ENCODE data around the gene BMERB1.

BMERB1 gene

GRCh38 chr16:15581127-15581815 is 146.9 kb downstream of the BMERB1 start:
- DNase-seq (ENCODE audit: insufficient read length, low spot score) (no peak), FAIRE-seq (no peak)

- FAIRE-seq: no peak
- DNase-seq (ENCODE audit: insufficient read length, low spot score): no peak
These were observed 149.1 kb downstream of the BMERB1 start for GRCh38 chr16:15583526-15583925.

- FAIRE-seq (no peak), DNase-seq (ENCODE audit: insufficient read length, low spot score) (no peak)
These were observed 151.6 kb downstream of the BMERB1 start for GRCh38 chr16:15585956-15586355.

GRCh38 chr16:15586716-15587115 is 152.3 kb downstream of the BMERB1 start:
- FAIRE-seq: no peak
- no peak for DNase-seq (ENCODE audit: insufficient read length, low spot score)

- no peak for FAIRE-seq
- no peak for DNase-seq (ENCODE audit: insufficient read length, low spot score)
These were observed 152.9 kb downstream of the BMERB1 start for GRCh38 chr16:15587152-15587825.

GRCh38 chr16:15592324-15592723 is 157.9 kb downstream of the BMERB1 start:
- DNase-seq (ENCODE audit: insufficient read length, low spot score): no peak
- FAIRE-seq: no peak

GRCh38 chr16:15593235-15593634 is 158.8 kb downstream of the BMERB1 start:
- no peak for FAIRE-seq
- DNase-seq (ENCODE audit: insufficient read length, low spot score): no peak

- FAIRE-seq (no peak), DNase-seq (ENCODE audit: insufficient read length, low spot score) (no peak)
These were observed 160.4 kb downstream of the BMERB1 start for GRCh38 chr16:15594711-15595320.

- no peak for FAIRE-seq
These were observed 162.7 kb downstream of the BMERB1 start for GRCh38 chr16:15597135-15597534.

GRCh38 chr16:15597822-15598647 is 163.6 kb downstream of the BMERB1 start:
- FAIRE-seq: no peak

More at GRCh38 chr16:15597135-15597534, 162.7 kb downstream of the BMERB1 start:
- no peak for DNase-seq (ENCODE audit: insufficient read length, low spot score)

GRCh38 chr16:15598648-15599190 is 164.3 kb downstream of the BMERB1 start:
- FAIRE-seq: no peak
- no peak for DNase-seq (ENCODE audit: insufficient read length, low spot score)

More at GRCh38 chr16:15597822-15598647, 163.6 kb downstream of the BMERB1 start:
- DNase-seq (ENCODE audit: insufficient read length, low spot score): no peak

- no peak for DNase-seq (ENCODE audit: insufficient read length, low spot score)
These were observed 165.1 kb downstream of the BMERB1 start for GRCh38 chr16:15599303-15600070.

GRCh38 chr16:15601212-15601879 is 167.0 kb downstream of the BMERB1 start:
- no peak for FAIRE-seq

More at GRCh38 chr16:15599303-15600070, 165.1 kb downstream of the BMERB1 start:
- no peak for FAIRE-seq

GRCh38 chr16:15602285-15603044 is 168.1 kb downstream of the BMERB1 start:
- FAIRE-seq (no peak), DNase-seq (ENCODE audit: insufficient read length, low spot score) (no peak)

More at GRCh38 chr16:15601212-15601879, 167.0 kb downstream of the BMERB1 start:
- DNase-seq (ENCODE audit: insufficient read length, low spot score): no peak

GRCh38 chr16:15604460-15605440 is 170.4 kb downstream of the BMERB1 start:
- no peak for FAIRE-seq
- no peak for DNase-seq (ENCODE audit: insufficient read length, low spot score)

GRCh38 chr16:15605839-15606517 is 171.6 kb downstream of the BMERB1 start:
- DNase-seq (ENCODE audit: insufficient read length, low spot score) (no peak), FAIRE-seq (no peak)
